Measurements from ENCODE around the gene ZDHHC1.

DNA sequence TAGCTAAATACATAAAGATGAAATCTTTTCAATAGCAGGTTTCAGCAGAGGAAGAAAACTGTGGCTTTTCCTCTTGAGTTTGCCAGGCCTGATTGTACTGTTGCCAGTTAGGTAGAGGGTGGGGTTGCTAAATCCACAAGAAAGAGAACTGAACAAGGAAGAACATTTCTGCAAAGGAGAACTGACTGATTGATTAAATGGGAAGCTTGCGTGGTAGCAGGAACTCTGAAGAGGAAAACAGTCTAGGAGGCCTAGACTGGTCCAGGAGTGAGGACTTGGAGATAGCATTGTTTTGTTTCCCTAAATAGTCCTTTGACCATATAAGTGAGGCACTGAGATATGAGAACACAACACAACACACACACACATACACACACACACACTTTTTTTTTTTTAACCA is 70.9 kb downstream of the ZDHHC1 start:
- TF ChIP-seq, protein P1, sequence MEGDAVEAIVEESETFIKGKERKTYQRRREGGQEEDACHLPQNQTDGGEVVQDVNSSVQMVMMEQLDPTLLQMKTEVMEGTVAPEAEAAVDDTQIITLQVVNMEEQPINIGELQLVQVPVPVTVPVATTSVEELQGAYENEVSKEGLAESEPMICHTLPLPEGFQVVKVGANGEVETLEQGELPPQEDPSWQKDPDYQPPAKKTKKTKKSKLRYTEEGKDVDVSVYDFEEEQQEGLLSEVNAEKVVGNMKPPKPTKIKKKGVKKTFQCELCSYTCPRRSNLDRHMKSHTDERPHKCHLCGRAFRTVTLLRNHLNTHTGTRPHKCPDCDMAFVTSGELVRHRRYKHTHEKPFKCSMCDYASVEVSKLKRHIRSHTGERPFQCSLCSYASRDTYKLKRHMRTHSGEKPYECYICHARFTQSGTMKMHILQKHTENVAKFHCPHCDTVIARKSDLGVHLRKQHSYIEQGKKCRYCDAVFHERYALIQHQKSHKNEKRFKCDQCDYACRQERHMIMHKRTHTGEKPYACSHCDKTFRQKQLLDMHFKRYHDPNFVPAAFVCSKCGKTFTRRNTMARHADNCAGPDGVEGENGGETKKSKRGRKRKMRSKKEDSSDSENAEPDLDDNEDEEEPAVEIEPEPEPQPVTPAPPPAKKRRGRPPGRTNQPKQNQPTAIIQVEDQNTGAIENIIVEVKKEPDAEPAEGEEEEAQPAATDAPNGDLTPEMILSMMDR (IDR thresholded peaks at IDR 0.05; ENCODE audit: low read depth, low read length), result no peak
- no peak for TF ChIP-seq EZH2phosphoT487 (IDR thresholded peaks at IDR 0.05; ENCODE audit: low read depth)

All from OCI-LY3 (cell line).